HG03108 (cell line): ENCODE results near the gene COL27A1.
"Not testable (repeated sequence)": the region's sequence is repeated elsewhere in the genome, so short reads cannot be mapped to it uniquely, and the experiment has no call there.

Experiments
- ATAC-seq: cut with Tn5 transposase; IDR thresholded peaks from one replicate; pipeline ENCODE4 v1.9.1; 2021; ENCODE audit warnings: moderate library complexity; ENCODE audit not compliant: unreplicated experiment

COL27A1 gene

GRCh38 chr9:114122136-114123027, 33.0 kb upstream of the COL27A1 start:
- ATAC-seq: no peak

GRCh38 chr9:114123031-114123977, 32.0 kb upstream of the COL27A1 start:
- no peak for ATAC-seq

- no peak for ATAC-seq
Observed at GRCh38 chr9:114124138-114124537, 31.2 kb upstream of the COL27A1 start.

GRCh38 chr9:114124666-114125475, 30.5 kb upstream of the COL27A1 start:
- no peak for ATAC-seq

GRCh38 chr9:114125476-114126013, 29.8 kb upstream of the COL27A1 start:
- ATAC-seq: no peak

GRCh38 chr9:114126247-114127060, 28.9 kb upstream of the COL27A1 start:
- no peak for ATAC-seq

- not testable (repeated sequence) for ATAC-seq
Observed at GRCh38 chr9:114128759-114129158, 26.6 kb upstream of the COL27A1 start.

GRCh38 chr9:114130141-114130540, 25.2 kb upstream of the COL27A1 start:
- no peak for ATAC-seq

- ATAC-seq: no peak
Observed at GRCh38 chr9:114130624-114131277, 24.6 kb upstream of the COL27A1 start.

GRCh38 chr9:114131808-114132549, 23.4 kb upstream of the COL27A1 start:
- ATAC-seq: no peak

- ATAC-seq: no peak
Observed at GRCh38 chr9:114132550-114132918, 22.8 kb upstream of the COL27A1 start.

- ATAC-seq: no peak
Observed at GRCh38 chr9:114134827-114135396, 20.4 kb upstream of the COL27A1 start.

GRCh38 chr9:114137831-114138230, 17.5 kb upstream of the COL27A1 start:
- no peak for ATAC-seq

GRCh38 chr9:114138552-114138971, 16.8 kb upstream of the COL27A1 start:
- no peak for ATAC-seq

- no peak for ATAC-seq
Observed at GRCh38 chr9:114139071-114139470, 16.3 kb upstream of the COL27A1 start.

GRCh38 chr9:114140401-114140800, 14.9 kb upstream of the COL27A1 start:
- ATAC-seq: no peak

- no peak for ATAC-seq
Observed at GRCh38 chr9:114140850-114141249, 14.5 kb upstream of the COL27A1 start.
